ENCODE data around the gene ZSWIM5.

The ZSWIM5 gene

DNA sequence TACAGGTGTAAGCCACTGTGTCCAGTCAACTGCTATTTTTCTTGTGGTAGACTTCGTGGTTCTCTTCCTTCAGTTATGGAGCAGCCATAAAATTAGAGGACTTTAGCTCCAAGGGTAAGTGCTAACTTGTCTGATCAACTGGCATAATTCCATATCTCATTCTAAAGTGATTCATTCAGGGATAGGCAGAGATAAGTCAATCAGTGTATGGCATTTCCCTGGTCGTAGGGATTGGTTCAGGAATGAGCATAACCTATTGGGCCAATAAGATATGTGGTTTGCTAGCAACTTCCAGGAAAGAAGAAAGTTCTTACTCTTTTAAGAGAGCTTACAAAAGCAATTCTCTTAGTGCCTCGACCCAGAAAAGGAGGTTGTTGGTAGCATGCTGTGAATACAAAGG lies 4.7 kb upstream of the ZSWIM5 start:
- Histone ChIP-seq H3K27ac (ENCODE audit: extremely low read depth, low read depth, low read length) (no peak overlapping the region), H3K36me3 (ENCODE audit: control insufficient read depth in 2 of 2, insufficient read depth in 1 of 2, low read length in 2 of 2) (no peaks in the 10 kb centered on the region), H3K9me3 (ENCODE audit: control insufficient read depth, insufficient read depth, low read depth, low read length) (no peaks in the 10 kb centered on the region), H3K4me1 (ENCODE audit: control insufficient read depth, insufficient read depth, low read length) (no peaks in the 10 kb centered on the region), H3K4me3 (ENCODE audit: low read depth, low read length) (no peak overlapping the region)
- TF ChIP-seq ZNF48 (tag by site-specific recombination; IDR thresholded peaks at IDR 0.05) (no peak), ZNF366 (tag by site-specific recombination; conservative IDR thresholded peaks at IDR 0.05) (no peak), ZNF302 (tag by site-specific recombination; IDR thresholded peaks at IDR 0.05; ENCODE audit: low read depth) (no peak), ZNF585B (tag by site-specific recombination; IDR thresholded peaks at IDR 0.05) (no peak), ZSCAN23 (tag by site-specific recombination; IDR thresholded peaks at IDR 0.05) (no peak), GLIS1 (tag by site-specific recombination; IDR thresholded peaks at IDR 0.05) (no peak), ZNF221 (tag by site-specific recombination; IDR thresholded peaks at IDR 0.05; ENCODE audit: borderline replicate concordance) (no peak), ZXDB (tag by site-specific recombination; IDR thresholded peaks at IDR 0.05) (no peak), SP3 (tag by site-specific recombination; IDR thresholded peaks at IDR 0.05) (no peak), ZIC2 (tag by site-specific recombination; IDR thresholded peaks at IDR 0.05) (no peak), ZNF623 (tag by site-specific recombination; IDR thresholded peaks at IDR 0.05) (no peak), RBAK (tag by site-specific recombination; IDR thresholded peaks at IDR 0.05) (no peak), ZNF24 (tag by site-specific recombination; IDR thresholded peaks at IDR 0.05) (no peak)
- TF ChIP-seq, protein P1, sequence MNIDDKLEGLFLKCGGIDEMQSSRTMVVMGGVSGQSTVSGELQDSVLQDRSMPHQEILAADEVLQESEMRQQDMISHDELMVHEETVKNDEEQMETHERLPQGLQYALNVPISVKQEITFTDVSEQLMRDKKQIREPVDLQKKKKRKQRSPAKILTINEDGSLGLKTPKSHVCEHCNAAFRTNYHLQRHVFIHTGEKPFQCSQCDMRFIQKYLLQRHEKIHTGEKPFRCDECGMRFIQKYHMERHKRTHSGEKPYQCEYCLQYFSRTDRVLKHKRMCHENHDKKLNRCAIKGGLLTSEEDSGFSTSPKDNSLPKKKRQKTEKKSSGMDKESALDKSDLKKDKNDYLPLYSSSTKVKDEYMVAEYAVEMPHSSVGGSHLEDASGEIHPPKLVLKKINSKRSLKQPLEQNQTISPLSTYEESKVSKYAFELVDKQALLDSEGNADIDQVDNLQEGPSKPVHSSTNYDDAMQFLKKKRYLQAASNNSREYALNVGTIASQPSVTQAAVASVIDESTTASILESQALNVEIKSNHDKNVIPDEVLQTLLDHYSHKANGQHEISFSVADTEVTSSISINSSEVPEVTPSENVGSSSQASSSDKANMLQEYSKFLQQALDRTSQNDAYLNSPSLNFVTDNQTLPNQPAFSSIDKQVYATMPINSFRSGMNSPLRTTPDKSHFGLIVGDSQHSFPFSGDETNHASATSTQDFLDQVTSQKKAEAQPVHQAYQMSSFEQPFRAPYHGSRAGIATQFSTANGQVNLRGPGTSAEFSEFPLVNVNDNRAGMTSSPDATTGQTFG (tag by site-specific recombination; IDR thresholded peaks at IDR 0.05; ENCODE audit: borderline replicate concordance): no peak
- TF ChIP-seq, protein P2, sequence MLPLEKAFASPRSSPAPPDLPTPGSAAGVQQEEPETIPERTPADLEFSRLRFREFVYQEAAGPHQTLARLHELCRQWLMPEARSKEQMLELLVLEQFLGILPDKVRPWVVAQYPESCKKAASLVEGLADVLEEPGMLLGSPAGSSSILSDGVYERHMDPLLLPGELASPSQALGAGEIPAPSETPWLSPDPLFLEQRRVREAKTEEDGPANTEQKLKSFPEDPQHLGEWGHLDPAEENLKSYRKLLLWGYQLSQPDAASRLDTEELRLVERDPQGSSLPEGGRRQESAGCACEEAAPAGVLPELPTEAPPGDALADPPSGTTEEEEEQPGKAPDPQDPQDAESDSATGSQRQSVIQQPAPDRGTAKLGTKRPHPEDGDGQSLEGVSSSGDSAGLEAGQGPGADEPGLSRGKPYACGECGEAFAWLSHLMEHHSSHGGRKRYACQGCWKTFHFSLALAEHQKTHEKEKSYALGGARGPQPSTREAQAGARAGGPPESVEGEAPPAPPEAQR (tag by site-specific recombination; IDR thresholded peaks at IDR 0.05): no peak
- TF ChIP-seq, protein P3, sequence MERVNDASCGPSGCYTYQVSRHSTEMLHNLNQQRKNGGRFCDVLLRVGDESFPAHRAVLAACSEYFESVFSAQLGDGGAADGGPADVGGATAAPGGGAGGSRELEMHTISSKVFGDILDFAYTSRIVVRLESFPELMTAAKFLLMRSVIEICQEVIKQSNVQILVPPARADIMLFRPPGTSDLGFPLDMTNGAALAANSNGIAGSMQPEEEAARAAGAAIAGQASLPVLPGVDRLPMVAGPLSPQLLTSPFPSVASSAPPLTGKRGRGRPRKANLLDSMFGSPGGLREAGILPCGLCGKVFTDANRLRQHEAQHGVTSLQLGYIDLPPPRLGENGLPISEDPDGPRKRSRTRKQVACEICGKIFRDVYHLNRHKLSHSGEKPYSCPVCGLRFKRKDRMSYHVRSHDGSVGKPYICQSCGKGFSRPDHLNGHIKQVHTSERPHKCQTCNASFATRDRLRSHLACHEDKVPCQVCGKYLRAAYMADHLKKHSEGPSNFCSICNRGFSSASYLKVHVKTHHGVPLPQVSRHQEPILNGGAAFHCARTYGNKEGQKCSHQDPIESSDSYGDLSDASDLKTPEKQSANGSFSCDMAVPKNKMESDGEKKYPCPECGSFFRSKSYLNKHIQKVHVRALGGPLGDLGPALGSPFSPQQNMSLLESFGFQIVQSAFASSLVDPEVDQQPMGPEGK (tag by site-specific recombination; IDR thresholded peaks at IDR 0.05): no peak
- TF ChIP-seq, protein P4, sequence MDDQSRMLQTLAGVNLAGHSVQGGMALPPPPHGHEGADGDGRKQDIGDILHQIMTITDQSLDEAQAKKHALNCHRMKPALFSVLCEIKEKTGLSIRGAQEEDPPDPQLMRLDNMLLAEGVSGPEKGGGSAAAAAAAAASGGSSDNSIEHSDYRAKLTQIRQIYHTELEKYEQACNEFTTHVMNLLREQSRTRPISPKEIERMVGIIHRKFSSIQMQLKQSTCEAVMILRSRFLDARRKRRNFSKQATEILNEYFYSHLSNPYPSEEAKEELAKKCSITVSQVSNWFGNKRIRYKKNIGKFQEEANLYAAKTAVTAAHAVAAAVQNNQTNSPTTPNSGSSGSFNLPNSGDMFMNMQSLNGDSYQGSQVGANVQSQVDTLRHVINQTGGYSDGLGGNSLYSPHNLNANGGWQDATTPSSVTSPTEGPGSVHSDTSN (CRISPR knock-in tag; IDR thresholded peaks at IDR 0.05): no peak
- TF ChIP-seq, protein P5, sequence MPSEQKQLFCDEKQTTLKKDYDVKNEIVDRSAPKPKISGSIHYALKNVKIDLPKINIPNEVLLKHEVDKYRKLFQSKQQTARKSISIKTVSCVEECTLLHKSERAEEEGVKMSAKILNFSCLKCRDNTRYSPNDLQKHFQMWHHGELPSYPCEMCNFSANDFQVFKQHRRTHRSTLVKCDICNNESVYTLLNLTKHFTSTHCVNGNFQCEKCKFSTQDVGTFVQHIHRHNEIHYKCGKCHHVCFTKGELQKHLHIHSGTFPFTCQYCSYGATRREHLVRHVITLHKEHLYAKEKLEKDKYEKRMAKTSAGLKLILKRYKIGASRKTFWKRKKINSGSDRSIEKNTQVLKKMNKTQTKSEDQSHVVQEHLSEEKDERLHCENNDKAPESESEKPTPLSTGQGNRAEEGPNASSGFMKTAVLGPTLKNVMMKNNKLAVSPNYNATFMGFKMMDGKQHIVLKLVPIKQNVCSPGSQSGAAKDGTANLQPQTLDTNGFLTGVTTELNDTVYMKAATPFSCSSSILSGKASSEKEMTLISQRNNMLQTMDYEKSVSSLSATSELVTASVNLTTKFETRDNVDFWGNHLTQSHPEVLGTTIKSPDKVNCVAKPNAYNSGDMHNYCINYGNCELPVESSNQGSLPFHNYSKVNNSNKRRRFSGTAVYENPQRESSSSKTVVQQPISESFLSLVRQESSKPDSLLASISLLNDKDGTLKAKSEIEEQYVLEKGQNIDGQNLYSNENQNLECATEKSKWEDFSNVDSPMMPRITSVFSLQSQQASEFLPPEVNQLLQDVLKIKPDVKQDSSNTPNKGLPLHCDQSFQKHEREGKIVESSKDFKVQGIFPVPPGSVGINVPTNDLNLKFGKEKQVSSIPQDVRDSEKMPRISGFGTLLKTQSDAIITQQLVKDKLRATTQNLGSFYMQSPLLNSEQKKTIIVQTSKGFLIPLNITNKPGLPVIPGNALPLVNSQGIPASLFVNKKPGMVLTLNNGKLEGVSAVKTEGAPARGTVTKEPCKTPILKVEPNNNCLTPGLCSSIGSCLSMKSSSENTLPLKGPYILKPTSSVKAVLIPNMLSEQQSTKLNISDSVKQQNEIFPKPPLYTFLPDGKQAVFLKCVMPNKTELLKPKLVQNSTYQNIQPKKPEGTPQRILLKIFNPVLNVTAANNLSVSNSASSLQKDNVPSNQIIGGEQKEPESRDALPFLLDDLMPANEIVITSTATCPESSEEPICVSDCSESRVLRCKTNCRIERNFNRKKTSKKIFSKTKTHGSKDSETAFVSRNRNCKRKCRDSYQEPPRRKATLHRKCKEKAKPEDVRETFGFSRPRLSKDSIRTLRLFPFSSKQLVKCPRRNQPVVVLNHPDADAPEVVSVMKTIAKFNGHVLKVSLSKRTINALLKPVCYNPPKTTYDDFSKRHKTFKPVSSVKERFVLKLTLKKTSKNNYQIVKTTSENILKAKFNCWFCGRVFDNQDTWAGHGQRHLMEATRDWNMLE (tag by site-specific recombination; conservative IDR thresholded peaks at IDR 0.05; ENCODE audit: low read depth): no peak
- TF ChIP-seq, protein P6, sequence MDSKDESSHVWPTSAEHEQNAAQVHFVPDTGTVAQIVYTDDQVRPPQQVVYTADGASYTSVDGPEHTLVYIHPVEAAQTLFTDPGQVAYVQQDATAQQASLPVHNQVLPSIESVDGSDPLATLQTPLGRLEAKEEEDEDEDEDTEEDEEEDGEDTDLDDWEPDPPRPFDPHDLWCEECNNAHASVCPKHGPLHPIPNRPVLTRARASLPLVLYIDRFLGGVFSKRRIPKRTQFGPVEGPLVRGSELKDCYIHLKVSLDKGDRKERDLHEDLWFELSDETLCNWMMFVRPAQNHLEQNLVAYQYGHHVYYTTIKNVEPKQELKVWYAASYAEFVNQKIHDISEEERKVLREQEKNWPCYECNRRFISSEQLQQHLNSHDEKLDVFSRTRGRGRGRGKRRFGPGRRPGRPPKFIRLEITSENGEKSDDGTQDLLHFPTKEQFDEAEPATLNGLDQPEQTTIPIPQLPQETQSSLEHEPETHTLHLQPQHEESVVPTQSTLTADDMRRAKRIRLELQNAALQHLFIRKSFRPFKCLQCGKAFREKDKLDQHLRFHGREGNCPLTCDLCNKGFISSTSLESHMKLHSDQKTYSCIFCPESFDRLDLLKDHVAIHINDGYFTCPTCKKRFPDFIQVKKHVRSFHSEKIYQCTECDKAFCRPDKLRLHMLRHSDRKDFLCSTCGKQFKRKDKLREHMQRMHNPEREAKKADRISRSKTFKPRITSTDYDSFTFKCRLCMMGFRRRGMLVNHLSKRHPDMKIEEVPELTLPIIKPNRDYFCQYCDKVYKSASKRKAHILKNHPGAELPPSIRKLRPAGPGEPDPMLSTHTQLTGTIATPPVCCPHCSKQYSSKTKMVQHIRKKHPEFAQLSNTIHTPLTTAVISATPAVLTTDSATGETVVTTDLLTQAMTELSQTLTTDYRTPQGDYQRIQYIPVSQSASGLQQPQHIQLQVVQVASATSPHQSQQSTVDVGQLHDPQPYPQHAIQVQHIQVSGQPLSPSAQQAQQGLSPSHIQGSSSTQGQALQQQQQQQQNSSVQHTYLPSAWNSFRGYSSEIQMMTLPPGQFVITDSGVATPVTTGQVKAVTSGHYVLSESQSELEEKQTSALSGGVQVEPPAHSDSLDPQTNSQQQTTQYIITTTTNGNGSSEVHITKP (tag by site-specific recombination; IDR thresholded peaks at IDR 0.05): no peak
- POLR2A ChIA-PET: interaction anchor here (1.1 to 1.2 kb wide), 2 partner anchors 9 to 93 kb away, joined by 3 read pairs; no protein-coding TSS in a partner anchor
- CTCF ChIA-PET: interaction anchor here (0.8 kb wide), 1 partner anchor 418 kb away, joined by 3 read pairs; no protein-coding TSS in a partner anchor

Data from HEK293 (cell line).